ACC112 (cell line): ENCODE measurements around the gene NUP107.
A peak's percentile ranks its signal among the peaks of the same experiment; 100 is the strongest.

Source experiments
- H2AFZ ChIP-seq: fragments of 200-600 bp; sonication (generic); one replicate; pipeline ENCODE4 v1.6.0; 2017; ENCODE audit warnings: antibody characterized with exemption, low read length; ENCODE audit not compliant: unreplicated experiment
- H3K27ac ChIP-seq: fragments of 200-600 bp; sonication (generic); 2 replicates; pipeline ENCODE4 v1.5.1; 2014; ENCODE audit warnings: low read depth, mild to moderate bottlenecking, antibody characterized with exemption, low read length, moderate library complexity
- H3K27me3 ChIP-seq: fragments of 200-600 bp; sonication (generic); 2 replicates; pipeline ENCODE4 v1.6.1; 2014; ENCODE audit warnings: mild to moderate bottlenecking, antibody characterized with exemption, low read length, moderate library complexity, mixed read lengths; ENCODE audit not compliant: insufficient read depth
- H3K36me3 ChIP-seq: fragments of 200-600 bp; sonication (generic); 2 replicates; pipeline ENCODE4 v1.6.1; 2016; ENCODE audit warnings: mild to moderate bottlenecking, antibody characterized with exemption, low read length, moderate library complexity, mixed read lengths; ENCODE audit not compliant: insufficient read depth
- H3K4me1 ChIP-seq: fragments of 200-600 bp; sonication (generic); one replicate; pipeline ENCODE4 v1.6.1; 2016; ENCODE audit warnings: low read length, mixed read lengths; ENCODE audit not compliant: insufficient read depth, unreplicated experiment, control insufficient read depth
- H3K4me3 ChIP-seq: fragments of 200-600 bp; sonication (generic); 2 replicates; pipeline ENCODE4 v1.5.1; 2014; ENCODE audit warnings: mild to moderate bottlenecking, low read depth, low read length
- H3K79me2 ChIP-seq: fragments of 200-600 bp; sonication (generic); one replicate; pipeline ENCODE4 v1.6.0; 2016; ENCODE audit warnings: low read length; ENCODE audit not compliant: control insufficient read depth, unreplicated experiment, insufficient read depth

NUP107 gene

GRCh38 chr12:68771223-68771925, 84.6 kb downstream of the NUP107 start:
- Histone ChIP-seq H3K36me3 (no peaks in the 10 kb centered on the region), H2AFZ (no peak overlapping the region)

GRCh38 chr12:68772714-68773113, 85.9 kb downstream of the NUP107 start:
- Histone ChIP-seq H3K27me3 (no peaks in the 10 kb centered on the region), H2AFZ (no peak overlapping the region), H3K4me1 (no peaks in the 10 kb centered on the region), H3K36me3 (no peaks in the 10 kb centered on the region), H3K4me3 (no peak overlapping the region), H3K79me2 (no peaks in the 10 kb centered on the region), H3K27ac (no peak overlapping the region)

More at GRCh38 chr12:68771223-68771925, 84.6 kb downstream of the NUP107 start:
- H3K79me2 ChIP-seq = no peaks in the 10 kb centered on the region
- no peaks in the 10 kb centered on the region for H3K27me3 ChIP-seq
- no peaks in the 10 kb centered on the region for H3K4me1 ChIP-seq
- H3K4me3 ChIP-seq = no peak overlapping the region
- no peak overlapping the region for H3K27ac ChIP-seq

- no peaks in the 10 kb centered on the region for H3K36me3 ChIP-seq
- H3K4me1 ChIP-seq = no peaks in the 10 kb centered on the region
- no peaks in the 10 kb centered on the region for H3K27me3 ChIP-seq
- no peaks in the 10 kb centered on the region for H3K79me2 ChIP-seq
- H3K4me3 ChIP-seq = no peak overlapping the region
- no peak overlapping the region for H3K27ac ChIP-seq
- no peak overlapping the region for H2AFZ ChIP-seq
Measured at GRCh38 chr12:68773582-68773981, 86.8 kb downstream of the NUP107 start.

- Histone ChIP-seq H3K36me3 (no peaks in the 10 kb centered on the region), H2AFZ (no peak overlapping the region), H3K79me2 (no peaks in the 10 kb centered on the region), H3K27me3 (no peaks in the 10 kb centered on the region), H3K4me1 (peaks cover 3% of the 10 kb centered on the region), H3K27ac (no peak overlapping the region), H3K4me3 (no peak overlapping the region)
Measured at GRCh38 chr12:68775121-68775630, 88.4 kb downstream of the NUP107 start.

- no peaks in the 10 kb centered on the region for H3K27me3 ChIP-seq
- H3K79me2 ChIP-seq = no peaks in the 10 kb centered on the region
- no peak overlapping the region for H2AFZ ChIP-seq
- H3K27ac ChIP-seq = no peak overlapping the region
- no peaks in the 10 kb centered on the region for H3K36me3 ChIP-seq
- no peak overlapping the region for H3K4me3 ChIP-seq
- peaks cover 3% of the 10 kb centered on the region for H3K4me1 ChIP-seq
Measured at GRCh38 chr12:68776976-68777610, 90.3 kb downstream of the NUP107 start.

- Histone ChIP-seq H3K27me3 (no peaks in the 10 kb centered on the region), H2AFZ (no peak overlapping the region), H3K4me3 (no peak overlapping the region), H3K4me1 (peaks cover 3% of the 10 kb centered on the region), H3K27ac (no peak overlapping the region), H3K36me3 (no peaks in the 10 kb centered on the region), H3K79me2 (no peaks in the 10 kb centered on the region)
Measured at GRCh38 chr12:68779280-68779679, 92.5 kb downstream of the NUP107 start.

GRCh38 chr12:68780731-68781130, 94.0 kb downstream of the NUP107 start:
- no peaks in the 10 kb centered on the region for H3K27me3 ChIP-seq
- peaks cover 12% of the 10 kb centered on the region for H3K4me1 ChIP-seq
- no peaks in the 10 kb centered on the region for H3K36me3 ChIP-seq
- H2AFZ ChIP-seq = no peak overlapping the region
- no peak overlapping the region for H3K27ac ChIP-seq
- H3K4me3 ChIP-seq = no peak overlapping the region
- H3K79me2 ChIP-seq = no peaks in the 10 kb centered on the region

GRCh38 chr12:68781728-68782127, 95.0 kb downstream of the NUP107 start:
- no peaks in the 10 kb centered on the region for H3K36me3 ChIP-seq
- no peak overlapping the region for H3K27ac ChIP-seq
- H3K4me3 ChIP-seq = no peak overlapping the region
- H2AFZ ChIP-seq = no peak overlapping the region
- peaks cover 20% of the 10 kb centered on the region for H3K4me1 ChIP-seq
- no peaks in the 10 kb centered on the region for H3K79me2 ChIP-seq
- no peaks in the 10 kb centered on the region for H3K27me3 ChIP-seq

GRCh38 chr12:68784015-68784414, 97.2 kb downstream of the NUP107 start:
- Histone ChIP-seq H3K27ac (no peak overlapping the region), H3K4me1 (peaks cover 38% of the 10 kb centered on the region)

GRCh38 chr12:68785358-68785757, 98.6 kb downstream of the NUP107 start:
- H3K4me1 ChIP-seq = peaks cover 43% of the 10 kb centered on the region
- H3K79me2 ChIP-seq = no peaks in the 10 kb centered on the region
- H3K27ac ChIP-seq = peak overlapping the region; percentile 98
- H3K4me3 ChIP-seq = no peak overlapping the region
- H3K27me3 ChIP-seq = no peaks in the 10 kb centered on the region
- no peaks in the 10 kb centered on the region for H3K36me3 ChIP-seq
- no peak overlapping the region for H2AFZ ChIP-seq

More at GRCh38 chr12:68784015-68784414, 97.2 kb downstream of the NUP107 start:
- H3K27me3 ChIP-seq = no peaks in the 10 kb centered on the region
- no peak overlapping the region for H2AFZ ChIP-seq
- H3K36me3 ChIP-seq = no peaks in the 10 kb centered on the region
- H3K4me3 ChIP-seq = no peak overlapping the region
- H3K79me2 ChIP-seq = no peaks in the 10 kb centered on the region

GRCh38 chr12:68785823-68786222, 99.0 kb downstream of the NUP107 start:
- Histone ChIP-seq H3K27me3 (no peaks in the 10 kb centered on the region), H3K4me3 (no peak overlapping the region), H3K4me1 (peaks cover 43% of the 10 kb centered on the region), H3K27ac (peak overlapping the region; percentile 98), H3K79me2 (no peaks in the 10 kb centered on the region), H3K36me3 (no peaks in the 10 kb centered on the region), H2AFZ (no peak overlapping the region)
